Activated CD4-positive, alpha-beta T cell treated with anti-CD3 and anti-CD28 coated beads, Interleukin-2, amount 10 ng/mL, durations not matched to agents 24 days and 14 days (primary cell): Measurements from ENCODE around the gene TAF1B. TPM values are rescaled to one million over a fixed set of nuclear protein-coding genes. Genes with fewer than 3 reads are reported as not detected.

Source experiments
- DNase-seq: peaks from one replicate; pipeline ENCODE4 v3.0.0; 2022
- H3K27ac Mint-ChIP-seq: one replicate; pipeline ENCODE4 v1.8.0; 2022; ENCODE audit warnings: mild to moderate bottlenecking, mixed read lengths
- H3K27me3 Mint-ChIP-seq: one replicate; pipeline ENCODE4 v1.8.0; 2022; ENCODE audit warnings: mixed read lengths
- H3K36me3 Mint-ChIP-seq: one replicate; pipeline ENCODE4 v1.8.0; 2022; ENCODE audit warnings: low read depth, mild to moderate bottlenecking, mixed read lengths
- H3K4me1 Mint-ChIP-seq: one replicate; pipeline ENCODE4 v1.8.0; 2021; ENCODE audit warnings: mixed read lengths
- H3K4me3 Mint-ChIP-seq: one replicate; pipeline ENCODE4 v1.8.0; 2022; ENCODE audit warnings: mild to moderate bottlenecking, moderate library complexity, mixed read lengths
- H3K9me3 Mint-ChIP-seq: one replicate; pipeline ENCODE4 v1.8.0; 2021; ENCODE audit warnings: mixed read lengths
- intact Hi-C: fragments of 100-400 bp; cut with micrococcal nuclease; formaldehyde crosslinking; loops from one replicate; pipeline ENCODE4 v1.15.1; 2023
- total RNA-seq: library from RNA; stranded (reverse); gene quantifications from 2 replicates; pipeline ENCODE4 v1.2.3, GENCODE V29; 2022

The TAF1B gene
- total RNA-seq, 1 donor from 2014 or later: 21.9 TPM

DNA sequence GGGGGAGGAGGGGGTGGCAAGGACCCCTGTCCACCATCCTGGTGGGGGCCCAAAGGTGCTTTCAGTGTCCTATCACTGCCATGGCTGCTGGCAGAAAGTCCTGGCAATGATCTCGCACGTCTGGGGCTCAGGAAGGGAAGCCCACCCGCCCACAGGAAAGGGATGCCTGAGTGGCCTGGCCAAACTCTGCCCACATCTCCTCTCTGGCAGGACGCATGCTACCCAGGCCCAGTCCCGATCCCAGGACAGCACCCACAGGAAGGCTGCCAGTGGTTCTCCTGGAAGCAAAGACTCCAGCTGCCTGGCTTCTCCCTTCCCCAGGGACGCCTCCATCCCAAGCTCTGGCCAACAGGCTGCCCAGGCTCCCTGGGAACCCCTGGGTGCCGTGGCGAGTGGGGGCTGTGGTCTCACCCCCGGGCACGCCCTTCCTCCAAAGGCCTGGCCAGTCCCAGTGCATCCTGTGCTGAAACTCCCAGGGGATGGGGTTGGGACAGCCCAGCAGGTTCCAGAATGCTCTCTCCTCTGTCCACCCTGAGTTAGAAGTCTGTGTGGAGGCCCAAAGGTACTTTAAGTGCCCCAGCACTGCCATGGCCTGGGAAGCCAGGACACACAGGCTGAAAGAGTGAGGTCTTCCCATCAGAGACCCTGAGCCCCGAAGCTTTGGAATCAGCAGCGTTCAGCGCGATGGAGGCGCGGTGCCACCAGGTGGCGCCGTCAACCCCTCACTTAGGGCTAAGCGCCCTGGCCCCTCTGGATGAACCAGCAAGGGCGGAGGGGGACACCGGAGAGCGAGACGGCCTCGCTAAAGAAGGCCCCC is 29.8 kb upstream of the TAF1B start:
- Mint-ChIP-seq H3K27ac (peak overlapping the region; percentile 68), H3K27me3 (peaks cover 15% of the 10 kb centered on the region), H3K4me3 (no peak overlapping the region), H3K4me1 (peaks cover 11% of the 10 kb centered on the region), H3K36me3 (no peaks in the 10 kb centered on the region), H3K9me3 (no peaks in the 10 kb centered on the region)
- DNase-seq: peak; percentile 93
- intact Hi-C loops: loop anchor here (1.0 to 10.0 kb wide), 2 partner anchors 141 to 235 kb away; partner anchors contain the start of gene GRHL1

DNA sequence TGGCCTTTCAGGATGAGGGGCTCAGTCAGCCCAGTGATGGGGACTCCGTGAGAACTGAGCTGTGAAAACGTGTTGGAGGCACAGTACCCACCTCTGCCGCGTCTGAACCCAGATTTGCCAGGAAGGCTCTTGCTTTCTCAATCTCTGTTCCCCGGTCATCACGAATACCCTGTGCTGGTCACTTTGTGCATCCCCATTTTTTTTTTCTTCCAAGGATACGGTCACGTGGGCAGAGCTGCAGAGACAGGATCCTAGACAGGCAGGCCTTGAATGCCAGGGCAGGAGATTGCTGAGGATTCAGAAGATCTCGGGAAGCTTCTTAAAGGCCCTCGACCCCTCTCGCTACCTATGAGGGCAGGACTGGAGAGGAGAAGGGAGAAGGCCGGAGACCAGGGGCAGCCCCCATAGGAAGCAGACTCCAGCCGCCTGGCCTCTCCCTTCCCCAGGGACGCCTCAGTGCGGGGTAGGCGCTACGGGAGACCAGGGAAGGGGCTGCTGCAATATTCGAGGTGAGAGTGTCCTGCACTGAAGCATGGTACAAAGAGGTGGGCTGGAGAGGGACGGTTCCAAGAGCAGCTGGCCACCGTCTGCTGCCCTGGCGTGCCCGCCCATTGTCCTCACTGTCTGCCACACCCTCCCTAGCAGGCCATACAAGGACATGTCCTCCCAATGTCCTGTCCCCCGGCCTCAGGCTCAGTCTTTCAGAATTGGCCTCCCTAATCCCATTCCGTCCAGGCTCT is 29.0 kb upstream of the TAF1B start:
- H3K27ac Mint-ChIP-seq: no peak overlapping the region
- H3K4me3 Mint-ChIP-seq: no peak overlapping the region
- peaks cover 11% of the 10 kb centered on the region for H3K4me1 Mint-ChIP-seq
- no peak for DNase-seq
- no peaks in the 10 kb centered on the region for H3K36me3 Mint-ChIP-seq
- intact Hi-C loops: loop anchor here (1.0 to 10.0 kb wide), 2 partner anchors 141 to 234 kb away; partner anchors contain the start of gene GRHL1
- H3K27me3 Mint-ChIP-seq: peaks cover 15% of the 10 kb centered on the region
- H3K9me3 Mint-ChIP-seq: no peaks in the 10 kb centered on the region

DNA sequence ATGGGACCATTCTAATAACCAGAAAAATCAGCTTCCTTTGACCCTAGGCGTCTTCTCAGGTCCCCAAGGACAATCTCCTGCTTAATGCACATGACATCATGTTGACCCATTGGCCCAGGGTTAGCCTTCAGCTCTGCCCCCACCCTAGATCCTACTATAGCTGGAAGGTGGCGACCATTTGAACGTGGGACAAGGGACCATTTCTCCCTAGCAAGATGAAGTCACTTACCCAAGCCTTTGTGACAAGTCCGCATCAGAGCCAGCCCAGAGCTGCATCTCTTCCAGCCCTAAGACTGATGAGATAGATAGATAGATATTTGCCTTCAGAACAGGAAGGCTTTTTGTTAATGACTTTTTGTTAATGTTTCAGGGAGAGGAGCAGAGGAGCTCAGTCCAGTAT is 28.2 kb upstream of the TAF1B start:
- Mint-ChIP-seq H3K36me3 (no peaks in the 10 kb centered on the region), H3K4me3 (no peak overlapping the region), H3K4me1 (peaks cover 11% of the 10 kb centered on the region), H3K9me3 (no peaks in the 10 kb centered on the region), H3K27ac (no peak overlapping the region), H3K27me3 (peaks cover 15% of the 10 kb centered on the region)
- intact Hi-C loops: loop anchor here (10.0 kb wide), 1 partner anchor 140 kb away; the partner anchor contains the start of gene GRHL1
- DNase-seq: no peak

DNA sequence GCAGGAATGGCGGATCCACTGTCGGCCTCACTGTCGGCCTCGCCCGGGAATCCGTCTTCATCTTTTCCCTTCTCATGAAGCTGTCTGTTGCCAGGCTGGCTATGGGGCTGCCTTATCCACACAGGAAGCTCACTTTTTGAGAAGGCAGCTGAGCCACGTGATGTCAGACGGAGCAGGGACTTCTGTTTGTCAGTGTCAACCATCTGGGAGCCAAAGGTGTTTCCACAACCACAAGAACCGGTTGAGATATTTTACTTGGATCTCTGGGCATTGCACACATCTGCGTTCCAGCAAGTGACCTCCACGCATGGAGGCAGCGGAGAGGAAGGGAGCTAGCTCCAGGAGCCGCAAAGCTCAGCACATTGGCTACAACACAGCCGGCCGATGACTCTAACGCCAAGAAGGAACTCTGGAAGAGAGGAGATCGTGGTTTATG is 27.4 kb upstream of the TAF1B start:
- Mint-ChIP-seq H3K4me3 (no peak overlapping the region), H3K27ac (peak overlapping the region; percentile 32), H3K27me3 (peaks cover 13% of the 10 kb centered on the region)

DNA sequence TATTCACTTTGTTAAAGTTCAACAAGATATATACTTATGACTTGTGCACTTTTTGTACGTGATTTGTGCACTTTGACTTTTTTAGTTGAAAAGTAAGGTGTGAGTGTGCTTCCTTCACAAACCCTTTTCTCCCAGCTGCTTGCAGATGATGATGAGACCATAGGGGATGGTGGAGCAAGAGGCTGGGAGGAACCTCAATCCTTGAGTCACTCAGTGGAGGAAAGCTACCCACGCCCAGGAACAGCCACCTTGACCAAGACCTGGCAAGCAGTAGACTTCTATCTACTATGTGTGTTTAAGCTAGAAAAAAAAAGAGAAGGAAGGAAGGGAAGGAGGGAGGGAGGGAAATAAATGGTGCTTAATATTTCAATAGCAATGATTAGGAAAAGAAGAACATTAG is 25.2 kb upstream of the TAF1B start:
- intact Hi-C loops: loop anchor here (10.0 kb wide), 1 partner anchor 137 kb away; the partner anchor contains the start of gene GRHL1
- H3K4me1 Mint-ChIP-seq: peaks cover 11% of the 10 kb centered on the region
- peaks cover 11% of the 10 kb centered on the region for H3K27me3 Mint-ChIP-seq
- no peaks in the 10 kb centered on the region for H3K36me3 Mint-ChIP-seq
- H3K9me3 Mint-ChIP-seq: no peaks in the 10 kb centered on the region
- DNase-seq: no peak
- H3K4me3 Mint-ChIP-seq: no peak overlapping the region
- no peak overlapping the region for H3K27ac Mint-ChIP-seq

More for the DNA sequence above, 27.4 kb upstream of the TAF1B start:
- DNase-seq: no peak
- Mint-ChIP-seq H3K9me3 (no peaks in the 10 kb centered on the region), H3K36me3 (no peaks in the 10 kb centered on the region), H3K4me1 (peaks cover 11% of the 10 kb centered on the region)
- intact Hi-C loops: loop anchor here (10.0 kb wide), 1 partner anchor 139 kb away; the partner anchor contains the start of gene GRHL1

DNA sequence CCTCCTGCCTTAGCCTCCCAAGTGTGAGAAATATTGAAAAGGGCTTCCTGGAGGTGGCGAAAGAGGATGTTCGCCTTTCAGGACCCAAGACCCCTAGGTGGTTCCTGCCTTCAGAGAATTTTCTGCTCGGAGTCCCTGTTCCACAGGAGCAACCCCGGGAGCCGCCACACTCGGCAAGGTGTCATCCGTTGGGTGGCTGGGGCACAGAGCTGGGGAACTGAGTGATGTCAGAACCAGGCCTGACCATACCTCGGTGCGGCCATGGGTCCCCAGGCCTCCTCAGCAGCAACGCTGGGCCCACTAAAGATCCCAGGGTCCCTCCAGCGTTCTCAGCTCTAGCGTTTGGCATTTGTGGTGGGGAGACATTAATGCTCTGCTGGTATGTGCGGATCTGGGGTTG is 23.7 kb upstream of the TAF1B start:
- peaks cover 9% of the 10 kb centered on the region for H3K27me3 Mint-ChIP-seq
- no peak overlapping the region for H3K4me3 Mint-ChIP-seq
- DNase-seq: no peak
- no peaks in the 10 kb centered on the region for H3K36me3 Mint-ChIP-seq
- peaks cover 6% of the 10 kb centered on the region for H3K4me1 Mint-ChIP-seq
- intact Hi-C loops: loop anchor here (10.0 kb wide), 1 partner anchor 135 kb away; the partner anchor contains the start of gene GRHL1
- no peak overlapping the region for H3K27ac Mint-ChIP-seq
- H3K9me3 Mint-ChIP-seq: no peaks in the 10 kb centered on the region

DNA sequence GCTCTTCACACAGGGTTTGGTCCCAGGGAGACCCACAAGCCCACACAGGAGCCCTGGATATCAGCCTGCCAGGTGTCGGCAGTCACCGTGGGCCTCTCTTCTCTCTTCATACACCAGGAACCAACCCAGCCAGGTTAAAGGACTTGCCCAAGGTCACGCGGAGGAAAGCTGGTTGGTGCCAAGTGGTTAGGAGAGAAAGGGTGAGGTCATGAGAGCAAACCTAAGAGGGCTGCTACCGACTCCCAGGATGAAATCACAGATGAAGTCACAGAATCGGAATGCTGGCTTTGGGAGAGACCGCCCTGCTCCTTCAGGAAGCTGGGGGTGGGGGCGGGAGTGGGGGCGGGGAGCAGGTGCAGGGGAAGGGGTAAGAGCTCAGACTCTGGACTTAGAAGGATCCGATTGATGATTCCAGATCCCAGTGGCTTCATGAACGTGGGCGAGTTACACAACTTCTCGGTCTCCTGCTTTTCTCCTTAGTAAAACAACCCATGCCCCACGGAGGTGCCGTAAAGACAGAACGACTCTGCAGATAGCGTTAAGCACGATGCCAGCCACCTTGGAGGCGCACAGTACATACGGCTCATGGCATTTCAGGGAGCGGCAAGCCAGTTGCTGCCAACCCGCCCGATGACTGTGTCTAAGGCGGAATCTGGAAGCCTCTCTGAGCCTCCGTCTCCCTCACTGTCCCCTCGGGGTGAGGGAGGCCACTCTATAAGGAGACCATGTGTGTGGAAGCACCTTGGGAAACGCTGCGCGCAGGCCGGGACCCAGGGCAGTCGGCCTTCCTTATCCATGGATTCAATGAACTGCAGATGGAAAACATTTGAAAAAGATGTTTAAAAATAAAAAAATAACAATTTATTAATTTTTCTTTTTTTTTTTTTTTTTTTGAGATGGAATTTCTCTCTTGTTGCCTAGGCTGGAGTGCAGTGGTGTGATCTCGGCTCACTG is 23.0 kb upstream of the TAF1B start:
- no peaks in the 10 kb centered on the region for H3K36me3 Mint-ChIP-seq
- intact Hi-C loops: no loop called here

DNA sequence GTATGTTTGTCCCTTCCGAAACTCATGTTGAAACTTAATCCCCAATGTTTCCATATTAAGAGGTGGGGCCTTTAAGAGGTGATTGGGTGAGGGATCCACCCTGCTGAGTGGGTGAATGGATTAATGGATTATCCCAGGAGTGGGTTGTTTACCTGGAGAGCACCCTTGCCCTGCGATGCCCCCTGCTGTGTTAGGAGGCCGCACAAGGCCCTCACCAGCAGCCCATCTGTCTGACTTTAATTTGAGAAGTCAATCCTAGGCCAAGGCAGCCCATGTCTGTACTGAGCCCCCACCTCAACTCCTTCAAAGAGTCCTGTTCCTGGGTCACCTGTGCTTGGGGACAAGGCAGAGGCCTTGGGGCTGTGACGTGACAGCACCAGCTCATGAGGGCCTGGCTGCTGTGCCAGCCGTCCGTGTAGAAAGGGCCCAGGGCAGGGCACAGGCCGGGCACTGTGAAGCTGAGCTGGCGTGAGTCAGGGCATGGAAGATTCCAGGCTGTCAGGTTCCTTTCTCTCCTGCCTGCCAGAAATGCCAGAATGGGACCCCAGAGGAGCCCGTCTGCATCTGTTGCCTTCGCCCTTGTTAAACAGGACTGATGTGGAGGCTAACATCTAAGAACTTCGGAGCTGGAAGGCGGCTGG is 21.3 kb upstream of the TAF1B start:
- peaks cover 15% of the 10 kb centered on the region for H3K27me3 Mint-ChIP-seq
- no peaks in the 10 kb centered on the region for H3K4me1 Mint-ChIP-seq
- H3K27ac Mint-ChIP-seq: no peak overlapping the region
- no peaks in the 10 kb centered on the region for H3K36me3 Mint-ChIP-seq
- H3K9me3 Mint-ChIP-seq: no peaks in the 10 kb centered on the region
- DNase-seq: no peak
- intact Hi-C loops: no loop called here
- no peak overlapping the region for H3K4me3 Mint-ChIP-seq

More for the DNA sequence above, 23.0 kb upstream of the TAF1B start:
- Mint-ChIP-seq H3K27ac (no peak overlapping the region), H3K4me3 (no peak overlapping the region), H3K9me3 (no peaks in the 10 kb centered on the region), H3K27me3 (peaks cover 11% of the 10 kb centered on the region), H3K4me1 (peaks cover 6% of the 10 kb centered on the region)
- no peak for DNase-seq

DNA sequence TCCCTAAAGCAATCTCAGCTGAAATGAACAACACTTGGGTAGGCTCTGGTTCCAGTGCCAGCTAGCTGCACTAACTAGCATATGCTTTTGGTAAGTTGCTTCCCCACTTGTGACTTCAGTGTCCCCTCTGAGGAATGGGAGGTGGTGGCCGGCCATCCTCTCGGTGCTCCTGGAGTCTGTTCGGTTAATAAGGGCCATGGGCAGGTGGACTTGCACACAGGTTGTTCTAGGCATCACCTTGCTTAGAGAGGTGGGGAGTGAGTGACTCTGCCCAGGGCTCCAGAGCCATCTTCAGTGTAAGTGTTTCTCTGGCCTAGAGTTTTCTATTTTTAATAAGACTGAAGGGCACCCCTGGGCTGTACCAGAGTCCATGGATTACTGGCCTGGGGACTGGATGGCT is 18.8 kb upstream of the TAF1B start:
- Mint-ChIP-seq H3K4me3 (no peak overlapping the region), H3K4me1 (peaks cover 2% of the 10 kb centered on the region), H3K27me3 (peaks cover 20% of the 10 kb centered on the region), H3K36me3 (no peaks in the 10 kb centered on the region), H3K9me3 (no peaks in the 10 kb centered on the region), H3K27ac (no peak overlapping the region)
- intact Hi-C loops: no loop called here
- no peak for DNase-seq

DNA sequence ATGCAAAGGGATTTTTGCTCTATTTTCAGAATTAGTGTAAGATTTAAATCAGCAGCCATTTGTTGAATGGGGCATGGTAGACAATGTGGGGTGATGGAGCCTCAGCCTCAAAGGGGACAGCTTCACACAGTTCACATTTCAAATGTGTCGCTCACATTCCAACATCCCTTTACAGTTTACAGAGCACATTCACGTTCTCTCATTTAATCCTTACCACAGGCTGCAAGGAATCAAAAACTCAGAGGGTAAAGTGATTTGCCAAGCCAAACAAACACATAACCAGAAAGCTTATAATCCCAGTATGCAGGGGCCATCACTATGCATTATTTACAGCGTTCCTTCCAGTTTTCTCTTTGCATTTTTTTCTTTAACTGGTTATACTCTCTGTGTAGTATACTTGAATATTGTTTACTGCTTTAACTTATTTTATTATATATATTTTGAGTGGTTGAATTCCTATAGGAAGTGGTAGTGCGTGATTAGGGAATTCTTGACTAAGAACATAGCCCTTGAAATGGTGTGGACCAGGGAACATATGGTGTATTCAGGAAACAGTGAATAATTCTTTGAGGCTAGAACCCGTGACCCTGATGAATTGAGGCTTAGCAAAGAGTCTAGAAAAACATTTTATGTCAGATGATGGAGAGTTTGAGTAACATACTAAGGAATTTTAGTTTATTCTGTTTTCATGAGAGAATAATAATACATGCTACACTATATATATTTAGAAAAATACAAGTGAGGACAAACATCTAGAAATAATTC is 18.1 kb upstream of the TAF1B start:
- no peaks in the 10 kb centered on the region for H3K9me3 Mint-ChIP-seq
- H3K27ac Mint-ChIP-seq: no peak overlapping the region
- H3K27me3 Mint-ChIP-seq: peaks cover 26% of the 10 kb centered on the region
- DNase-seq: no peak
- H3K4me3 Mint-ChIP-seq: no peak overlapping the region
- intact Hi-C loops: no loop called here
- no peaks in the 10 kb centered on the region for H3K36me3 Mint-ChIP-seq
- peaks cover 7% of the 10 kb centered on the region for H3K4me1 Mint-ChIP-seq

DNA sequence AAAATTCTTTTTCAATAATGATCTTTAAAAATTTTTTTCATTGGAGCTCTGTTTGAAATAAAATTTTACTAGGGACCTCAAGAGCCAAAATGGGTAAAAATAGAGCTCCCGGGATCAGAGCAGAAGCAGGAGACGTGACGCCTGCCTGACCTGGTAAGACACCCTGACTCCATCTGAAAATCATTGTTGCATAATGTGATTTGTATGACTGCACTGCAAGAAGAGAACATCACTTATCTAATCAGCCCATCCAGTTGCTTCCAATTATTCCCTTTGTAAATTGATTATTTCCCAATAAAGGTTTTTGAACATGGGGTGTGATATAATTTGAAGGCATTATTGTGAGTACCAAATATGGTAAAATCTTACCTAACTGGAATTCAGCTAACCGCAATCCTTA is 17.1 kb upstream of the TAF1B start:
- Mint-ChIP-seq H3K4me1 (peaks cover 13% of the 10 kb centered on the region), H3K27ac (no peak overlapping the region), H3K27me3 (peaks cover 26% of the 10 kb centered on the region), H3K36me3 (no peaks in the 10 kb centered on the region), H3K9me3 (no peaks in the 10 kb centered on the region), H3K4me3 (no peak overlapping the region)
- DNase-seq: no peak
- intact Hi-C loops: no loop called here

DNA sequence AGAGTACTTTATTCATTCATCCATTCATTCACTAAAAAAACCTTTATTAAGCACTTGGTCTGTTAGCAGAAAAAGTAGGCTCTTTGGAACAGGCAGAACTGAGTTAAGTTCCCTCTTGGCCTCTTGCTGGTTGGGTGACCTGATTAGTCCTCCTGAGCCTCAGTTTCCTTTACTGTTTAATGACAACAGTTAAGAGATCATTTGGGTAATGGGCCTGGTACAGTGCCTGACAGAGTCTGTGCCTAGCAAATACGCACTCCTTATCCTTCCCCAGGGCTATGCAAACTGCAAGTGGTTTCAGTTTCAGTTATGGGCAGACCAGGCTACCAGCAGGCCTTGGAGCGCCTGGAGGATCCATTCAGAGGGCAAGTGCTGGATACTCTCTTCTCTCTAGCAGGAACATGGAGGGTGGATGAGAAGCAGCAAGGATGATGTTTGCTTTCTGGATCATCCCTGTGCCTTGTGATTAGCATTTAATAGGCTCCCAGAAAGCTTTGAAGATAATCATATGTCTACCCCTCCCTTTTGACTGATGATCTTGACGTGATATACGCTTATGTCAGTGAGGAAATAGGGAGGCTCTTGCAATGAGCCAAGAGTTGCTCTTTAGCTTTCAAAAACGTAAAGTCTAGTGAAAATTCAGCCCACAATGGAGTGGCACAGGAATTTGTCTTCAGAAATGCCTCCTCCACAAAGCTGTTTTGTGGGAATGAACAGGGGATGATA is 12.4 kb upstream of the TAF1B start:
- Mint-ChIP-seq H3K36me3 (no peaks in the 10 kb centered on the region), H3K27ac (no peak overlapping the region), H3K4me3 (no peak overlapping the region), H3K27me3 (peaks cover 46% of the 10 kb centered on the region), H3K9me3 (no peaks in the 10 kb centered on the region), H3K4me1 (peaks cover 15% of the 10 kb centered on the region)
- intact Hi-C loops: no loop called here
- peak; percentile 71 for DNase-seq
